ENCODE results near the gene MYO1C.

The MYO1C gene

DNA sequence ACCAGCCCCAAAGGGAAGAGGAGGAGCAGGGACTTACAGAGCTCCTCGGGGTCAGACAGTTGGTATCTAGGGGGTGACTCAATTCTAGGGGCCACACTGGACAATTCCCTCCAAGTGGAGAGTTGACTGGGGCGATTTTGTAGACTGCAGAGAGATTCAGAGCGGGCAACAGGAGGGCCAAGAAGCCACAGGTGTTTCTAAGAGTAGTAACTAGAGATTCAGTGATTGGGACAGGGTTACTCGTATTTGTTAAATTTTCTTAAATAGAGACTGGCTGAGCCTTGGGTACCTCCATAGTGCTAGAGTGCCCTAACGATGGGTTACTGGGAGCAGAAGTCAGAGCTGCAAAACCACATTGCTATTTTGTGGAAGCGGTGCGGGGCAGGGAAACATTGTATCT is 27.2 kb upstream of the MYO1C start:
- Histone ChIP-seq H3K27me3 (ENCODE audit: low read length) (no peaks in the 10 kb centered on the region), H3K9me3 (ENCODE audit: insufficient read depth, low read length) (no peaks in the 10 kb centered on the region), H3K9ac (ENCODE audit: low read length) (no peak overlapping the region), H3K4me2 (ENCODE audit: low read depth, low read length, poor library complexity, severe bottlenecking) (no peak overlapping the region), H3K4me3 (ENCODE audit: insufficient read depth, low read length, poor library complexity, severe bottlenecking) (no peak overlapping the region), H2AFZ (ENCODE audit: low read depth, low read length, severe bottlenecking) (no peak overlapping the region), H3F3A (ENCODE audit: insufficient read depth) (peaks cover 11% of the 10 kb centered on the region), H3K36me3 (ENCODE audit: low read length) (no peaks in the 10 kb centered on the region), H3K79me2 (ENCODE audit: insufficient read depth, low read length) (peaks cover 17% of the 10 kb centered on the region; the same call in 1 of the 2 replicates), H4K20me1 (ENCODE audit: low read depth, low read length) (no peaks in the 10 kb centered on the region), H3K9me2 (replicated peaks; ENCODE audit: insufficient read depth, low read length) (no peaks in the 10 kb centered on the region), H3K27ac (ENCODE audit: low read depth, low read length) (no peak overlapping the region)
- TF ChIP-seq CTCF (IDR thresholded peaks at IDR 0.05; ENCODE audit: insufficient read depth, low read length, poor library complexity, severe bottlenecking), result no peak

DNA sequence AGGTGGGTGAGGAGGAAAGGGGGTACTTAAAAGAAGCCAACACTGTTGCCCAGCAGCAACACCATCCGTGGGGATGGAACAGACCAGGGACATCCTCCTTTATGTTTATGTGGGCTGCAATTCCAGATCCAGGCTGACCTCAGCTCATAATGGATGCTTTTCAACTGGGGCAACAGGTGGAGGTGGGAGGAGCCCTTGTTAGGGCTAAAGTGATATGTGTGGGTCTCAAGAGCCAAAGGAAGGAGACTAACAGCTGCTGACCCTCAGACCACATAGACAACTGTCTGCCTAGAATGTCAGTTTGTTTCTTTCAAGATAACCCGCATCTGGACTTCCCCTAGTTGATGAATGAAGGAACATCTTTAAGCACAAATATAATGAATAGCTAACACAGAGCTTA is 25.9 kb upstream of the MYO1C start:
- H3K9me2 ChIP-seq (replicated peaks; ENCODE audit: insufficient read depth, low read length), result no peaks in the 10 kb centered on the region
- H4K20me1 ChIP-seq (ENCODE audit: low read depth, low read length), result no peaks in the 10 kb centered on the region
- TF ChIP-seq CTCF (IDR thresholded peaks at IDR 0.05; ENCODE audit: insufficient read depth, low read length, poor library complexity, severe bottlenecking), result no peak
- no peak for TF ChIP-seq EZH2phosphoT487 (conservative IDR thresholded peaks at IDR 0.05; ENCODE audit: low read length)
- H3F3A ChIP-seq (ENCODE audit: insufficient read depth), result peaks cover 11% of the 10 kb centered on the region
- no peak overlapping the region for H2AFZ ChIP-seq (ENCODE audit: low read depth, low read length, severe bottlenecking)
- no peak overlapping the region for H3K27ac ChIP-seq (ENCODE audit: low read depth, low read length)
- no peaks in the 10 kb centered on the region for H3K27me3 ChIP-seq (ENCODE audit: low read length)
- no peaks in the 10 kb centered on the region for H3K36me3 ChIP-seq (ENCODE audit: low read length)
- peaks cover 17% of the 10 kb centered on the region; the same call in 1 of the 2 replicates for H3K79me2 ChIP-seq (ENCODE audit: insufficient read depth, low read length)
- H3K9ac ChIP-seq (ENCODE audit: low read length), result peak overlapping the region; percentile 77; the same call in 1 of the 2 replicates
- no peak overlapping the region for H3K4me2 ChIP-seq (ENCODE audit: low read depth, low read length, poor library complexity, severe bottlenecking)
- no peaks in the 10 kb centered on the region for H3K9me3 ChIP-seq (ENCODE audit: insufficient read depth, low read length)
- H3K4me3 ChIP-seq (ENCODE audit: insufficient read depth, low read length, poor library complexity, severe bottlenecking), result no peak overlapping the region

- Histone ChIP-seq H3K4me3 (ENCODE audit: insufficient read depth, low read length, poor library complexity, severe bottlenecking) (peak within 1 kb of the TSS; percentile 72), H3K27me3 (ENCODE audit: low read length) (no peaks in the 10 kb centered on the region), H2AFZ (ENCODE audit: low read depth, low read length, severe bottlenecking) (peak within 1 kb of the TSS; percentile 50)
Measured at GRCh38 chr17:1516388-1517161, 24.1 kb upstream of the MYO1C start, which contains the start of gene INPP5K. INPP5K (minus strand) TSS chr17:1516612; CDS start chr17:1516499, 113 bp downstream.

More at GRCh38 chr17:1516388-1517161, 24.1 kb upstream of the MYO1C start, which contains the start of gene INPP5K:
- Histone ChIP-seq H3F3A (ENCODE audit: insufficient read depth) (peaks cover 11% of the 10 kb centered on the region), H3K36me3 (ENCODE audit: low read length) (no peaks in the 10 kb centered on the region), H4K20me1 (ENCODE audit: low read depth, low read length) (no peaks in the 10 kb centered on the region), H3K9ac (ENCODE audit: low read length) (peak within 1 kb of the TSS; percentile 77), H3K4me2 (ENCODE audit: low read depth, low read length, poor library complexity, severe bottlenecking) (peak within 1 kb of the TSS; percentile 69), H3K79me2 (ENCODE audit: insufficient read depth, low read length) (peaks cover 17% of the 10 kb centered on the region; the same call in 1 of the 2 replicates), H3K9me3 (ENCODE audit: insufficient read depth, low read length) (no peaks in the 10 kb centered on the region), H3K27ac (ENCODE audit: low read depth, low read length) (no peak within 1 kb of the TSS; the same call in 1 of the 2 replicates), H3K9me2 (replicated peaks; ENCODE audit: insufficient read depth, low read length) (no peaks in the 10 kb centered on the region)
- TF ChIP-seq EZH2phosphoT487 (conservative IDR thresholded peaks at IDR 0.05; ENCODE audit: low read length), result no peak
